ENCODE measurements around the gene ING2. TPM values are rescaled to one million over a fixed set of nuclear protein-coding genes. Genes with fewer than 3 reads are reported as not detected.
"Not testable (repeated sequence)": the region's sequence is repeated elsewhere in the genome, so short reads cannot be mapped to it uniquely, and the experiment has no call there.

Gene ING2
- 8.7 TPM for total RNA-seq
- long read RNA-seq, transcript ING2-201 (2 exons, 1,189 nt): major isoform, 11 of 15 reads
- long read RNA-seq, partial matches to known transcripts: 0 of 15 reads
- long read RNA-seq, other reads (novel, unspliced or antisense): 0 of 15 reads

DNA sequence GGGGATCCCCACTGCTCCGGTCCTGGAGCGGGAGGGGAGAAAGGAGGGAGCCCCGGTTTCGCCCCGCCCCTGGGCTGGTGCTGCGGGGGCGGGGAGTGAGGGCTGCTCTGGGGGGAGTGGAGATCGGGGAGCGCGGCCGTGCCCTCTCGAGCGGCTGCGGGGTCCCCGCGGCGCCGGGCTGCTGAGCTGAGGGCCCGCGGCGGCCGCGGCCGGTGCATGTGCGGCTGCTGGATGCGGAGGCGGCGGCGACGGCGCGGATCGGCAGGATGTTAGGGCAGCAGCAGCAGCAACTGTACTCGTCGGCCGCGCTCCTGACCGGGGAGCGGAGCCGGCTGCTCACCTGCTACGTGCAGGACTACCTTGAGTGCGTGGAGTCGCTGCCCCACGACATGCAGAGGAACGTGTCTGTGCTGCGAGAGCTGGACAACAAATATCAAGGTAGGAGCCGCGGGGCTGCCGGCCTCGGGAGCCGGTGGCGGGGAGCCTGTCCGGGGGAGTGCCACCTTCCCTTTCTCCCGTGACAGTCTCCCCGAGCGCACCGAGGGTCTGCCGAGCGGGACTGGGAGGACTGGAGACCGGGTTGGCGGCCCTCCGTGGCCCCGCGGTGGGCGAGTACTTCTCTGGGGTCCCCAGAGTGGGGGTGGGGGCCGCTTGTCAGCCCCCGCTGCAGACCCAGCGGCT lies at the start of gene ING2:
TSS of gene ING2 (plus strand) at position 129 of the 681 bp plus-strand sequence. CDS start at position 267, 138 bp downstream.
- H3K27me3 ChIP-seq: no peaks in the 10 kb centered on the region
- H3K4me1 ChIP-seq: peaks cover 31% of the 10 kb centered on the region
- no peaks in the 10 kb centered on the region for H3K36me3 ChIP-seq
- peak within 1 kb of the TSS; percentile 99 for H3K27ac ChIP-seq
- ATAC-seq (peak; percentile 72), DNase-seq (no peak)
- TF ChIP-seq, protein P1, sequence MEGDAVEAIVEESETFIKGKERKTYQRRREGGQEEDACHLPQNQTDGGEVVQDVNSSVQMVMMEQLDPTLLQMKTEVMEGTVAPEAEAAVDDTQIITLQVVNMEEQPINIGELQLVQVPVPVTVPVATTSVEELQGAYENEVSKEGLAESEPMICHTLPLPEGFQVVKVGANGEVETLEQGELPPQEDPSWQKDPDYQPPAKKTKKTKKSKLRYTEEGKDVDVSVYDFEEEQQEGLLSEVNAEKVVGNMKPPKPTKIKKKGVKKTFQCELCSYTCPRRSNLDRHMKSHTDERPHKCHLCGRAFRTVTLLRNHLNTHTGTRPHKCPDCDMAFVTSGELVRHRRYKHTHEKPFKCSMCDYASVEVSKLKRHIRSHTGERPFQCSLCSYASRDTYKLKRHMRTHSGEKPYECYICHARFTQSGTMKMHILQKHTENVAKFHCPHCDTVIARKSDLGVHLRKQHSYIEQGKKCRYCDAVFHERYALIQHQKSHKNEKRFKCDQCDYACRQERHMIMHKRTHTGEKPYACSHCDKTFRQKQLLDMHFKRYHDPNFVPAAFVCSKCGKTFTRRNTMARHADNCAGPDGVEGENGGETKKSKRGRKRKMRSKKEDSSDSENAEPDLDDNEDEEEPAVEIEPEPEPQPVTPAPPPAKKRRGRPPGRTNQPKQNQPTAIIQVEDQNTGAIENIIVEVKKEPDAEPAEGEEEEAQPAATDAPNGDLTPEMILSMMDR (IDR thresholded peaks at IDR 0.05): no peak
- intact Hi-C loops (cut with DNase I): no loop called here
- H3K9me3 ChIP-seq: no peaks in the 10 kb centered on the region
- peak within 1 kb of the TSS; percentile 100 for H3K4me3 ChIP-seq

DNA sequence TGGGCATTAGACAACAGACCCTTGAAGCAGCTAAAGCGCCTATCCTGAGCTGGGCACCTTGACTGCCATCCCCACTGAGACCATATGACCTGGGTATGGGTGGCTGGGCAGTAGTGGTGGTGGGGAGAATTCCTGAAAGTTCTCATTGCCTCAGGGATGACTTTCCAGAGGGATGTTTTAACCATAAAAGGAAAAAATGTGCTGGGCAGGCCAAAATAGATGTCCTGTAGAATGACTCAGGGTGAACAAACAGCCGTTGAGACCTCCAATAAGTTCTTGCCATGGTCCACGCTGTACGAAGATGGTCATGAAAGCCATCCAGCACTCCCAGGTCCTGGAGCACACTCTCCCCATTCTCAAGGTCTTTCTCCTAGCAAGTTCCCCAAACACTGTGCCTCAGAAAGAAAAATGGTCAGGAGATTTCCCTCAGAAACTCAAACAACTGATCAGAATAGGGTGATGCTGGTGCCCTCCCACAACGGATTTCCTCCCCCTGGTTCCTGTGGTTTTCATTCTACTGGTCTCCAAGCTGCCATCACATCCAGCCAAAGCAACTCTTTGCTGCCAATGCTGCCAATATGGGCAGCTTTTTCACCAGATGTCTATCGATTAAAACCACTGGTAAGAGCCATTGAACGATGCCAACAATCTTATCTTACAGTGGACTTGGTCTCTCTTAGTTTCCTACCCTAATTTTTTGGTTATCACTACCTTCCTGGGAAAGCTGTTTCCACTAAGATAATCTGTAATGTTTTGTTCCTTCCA lies 49.2 kb upstream of the ING2 start:
- Histone ChIP-seq H3K27ac (no peak overlapping the region), H3K36me3 (peaks cover 23% of the 10 kb centered on the region), H3K27me3 (no peaks in the 10 kb centered on the region), H3K9me3 (no peaks in the 10 kb centered on the region), H3K4me3 (no peak overlapping the region), H3K4me1 (no peaks in the 10 kb centered on the region)
- TF ChIP-seq, protein P1 (IDR thresholded peaks at IDR 0.05): no peak
- no peak for ATAC-seq
- no peak for DNase-seq
- intact Hi-C loops (cut with DNase I): no loop called here

DNA sequence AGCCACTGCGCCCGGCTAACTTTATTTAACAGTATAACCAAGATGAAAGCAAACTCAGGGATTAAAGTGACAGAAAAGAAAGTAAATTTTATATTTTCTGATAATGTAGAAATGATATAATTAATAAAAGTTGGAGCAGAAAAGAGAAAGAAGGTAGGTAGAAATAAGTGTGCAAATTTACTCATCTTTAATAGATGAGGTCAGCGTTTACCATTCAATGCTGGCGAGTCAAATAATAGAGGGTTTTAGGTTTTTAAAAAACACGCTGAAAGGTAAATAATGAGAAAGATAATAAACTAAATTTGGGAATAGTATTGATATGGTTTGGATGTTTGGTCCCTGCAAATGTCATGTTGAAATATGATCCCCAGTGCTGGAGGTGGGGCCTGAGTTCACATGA lies 46.9 kb upstream of the ING2 start:
- intact Hi-C loops (cut with DNase I): no loop called here
- H3K9me3 ChIP-seq: no peaks in the 10 kb centered on the region
- no peaks in the 10 kb centered on the region for H3K4me1 ChIP-seq
- TF ChIP-seq, protein P1 (IDR thresholded peaks at IDR 0.05): no peak
- no peak overlapping the region for H3K4me3 ChIP-seq
- H3K36me3 ChIP-seq: peaks cover 9% of the 10 kb centered on the region
- no peaks in the 10 kb centered on the region for H3K27me3 ChIP-seq
- no peak for DNase-seq
- ATAC-seq: no peak
- H3K27ac ChIP-seq: no peak overlapping the region

- intact Hi-C loops (cut with DNase I); H3K27ac ChIP-seq; H3K4me3 ChIP-seq; H3K4me1 ChIP-seq; ATAC-seq; DNase-seq; H3K27me3 ChIP-seq; H3K9me3 ChIP-seq; H3K36me3 ChIP-seq: not testable (repeated sequence)
These were observed 40.8 kb upstream of the ING2 start for GRCh38 chr4:183463903-183464619.

DNA sequence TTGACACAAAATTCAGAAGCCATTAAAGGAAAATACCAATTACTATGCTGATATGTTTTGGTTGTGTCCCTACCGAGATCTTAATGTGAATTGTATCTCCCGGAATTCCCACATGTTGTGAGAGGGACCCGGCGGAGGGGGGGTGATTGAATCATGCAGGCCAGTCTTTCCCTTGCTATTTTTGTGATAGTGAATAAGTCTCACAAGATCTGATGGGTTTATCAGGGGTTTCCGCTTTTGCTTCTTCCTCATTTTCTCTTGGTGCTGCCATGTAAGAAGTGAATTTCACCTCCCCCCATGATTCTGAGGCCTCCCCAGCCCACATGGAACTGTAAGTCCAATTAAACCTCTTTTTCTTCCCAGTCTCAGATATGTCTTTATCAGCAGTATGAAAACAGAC lies 39.0 kb upstream of the ING2 start:
- intact Hi-C loops (cut with DNase I); H3K36me3 ChIP-seq; H3K4me3 ChIP-seq; ATAC-seq; H3K27me3 ChIP-seq; H3K27ac ChIP-seq; H3K4me1 ChIP-seq; H3K9me3 ChIP-seq; DNase-seq: not testable (repeated sequence)

GRCh38 chr4:183467246-183467645 lies 37.6 kb upstream of the ING2 start:
- no peak overlapping the region for H3K27ac ChIP-seq
- DNase-seq (no peak), ATAC-seq (no peak)
- H3K36me3 ChIP-seq: no peaks in the 10 kb centered on the region
- H3K9me3 ChIP-seq: no peaks in the 10 kb centered on the region
- TF ChIP-seq, protein P1 (IDR thresholded peaks at IDR 0.05): no peak
- intact Hi-C loops (cut with DNase I): no loop called here
- no peak overlapping the region for H3K4me3 ChIP-seq
- no peaks in the 10 kb centered on the region for H3K27me3 ChIP-seq
- no peaks in the 10 kb centered on the region for H3K4me1 ChIP-seq
